LNCAP (cell line): ENCODE data around the gene WDCP.

Source experiments
- CTCF ChIP-seq: fragments of 450-650 bp; IDR thresholded peaks from 2 replicates; pipeline ENCODE4 v1.5.1; 2017; ENCODE audit warnings: mild to moderate bottlenecking

WDCP gene

GRCh38 chr2:24007693-24008092 lies 39.5 kb downstream of the WDCP start:
- no peak for TF ChIP-seq CTCF

- TF ChIP-seq CTCF: no peak
Measured at GRCh38 chr2:23994567-23994966, 52.6 kb downstream of the WDCP start.

GRCh38 chr2:23993736-23994269 lies 53.4 kb downstream of the WDCP start:
- no peak for TF ChIP-seq CTCF

- TF ChIP-seq CTCF: no peak
Measured at GRCh38 chr2:23992931-23993330, 54.3 kb downstream of the WDCP start.

- peak; percentile 64 for TF ChIP-seq CTCF
Measured at GRCh38 chr2:23988371-23988770, 58.8 kb downstream of the WDCP start.
